Neuronal stem cell (in vitro differentiated cells): Measurements from ENCODE around the gene SUMF2.
"Not testable (repeated sequence)": the region's sequence is repeated elsewhere in the genome, so short reads cannot be mapped to it uniquely, and the experiment has no call there.

Experiments used
- DNase-seq: peaks from one replicate; pipeline ENCODE4 v3.0.0-alpha.2; 2013; ENCODE audit warnings: low spot score
- H2AFZ ChIP-seq: one replicate; pipeline ENCODE4 v1.6.1; 2013; ENCODE audit warnings: mild to moderate bottlenecking, low read length, inconsistent platforms
- H2AK5ac ChIP-seq: 2 replicates; pipeline ENCODE4 v1.6.1; 2013; ENCODE audit warnings: low read depth, mild to moderate bottlenecking, inconsistent platforms, low read length, moderate library complexity, mixed read lengths
- H2BK120ac ChIP-seq: 2 replicates; pipeline ENCODE4 v1.6.1; 2013; ENCODE audit warnings: low read depth, mild to moderate bottlenecking, inconsistent platforms, low read length, moderate library complexity, mixed read lengths
- H2BK12ac ChIP-seq: one replicate; pipeline ENCODE4 v1.6.1; 2013; ENCODE audit warnings: low read length, inconsistent platforms
- H2BK15ac ChIP-seq: 2 replicates; pipeline ENCODE4 v1.6.1; 2013; ENCODE audit warnings: mild to moderate bottlenecking, low read length, inconsistent platforms, mixed read lengths
- H2BK5ac ChIP-seq: one replicate; pipeline ENCODE4 v1.6.1; 2013; ENCODE audit warnings: inconsistent platforms, mild to moderate bottlenecking, low read length, moderate library complexity
- H3K14ac ChIP-seq: one replicate; pipeline ENCODE4 v1.6.1; 2013; ENCODE audit warnings: low read length, inconsistent platforms
- H3K18ac ChIP-seq: 2 replicates; pipeline ENCODE4 v1.6.1; 2013; ENCODE audit warnings: low read length, inconsistent platforms
- H3K23ac ChIP-seq: 2 replicates; pipeline ENCODE4 v1.6.1; 2013; ENCODE audit warnings: low read depth, mild to moderate bottlenecking, mixed read lengths, low read length, inconsistent platforms; ENCODE audit not compliant: poor library complexity
- H3K27ac ChIP-seq: replicated peaks from 3 replicates; pipeline ENCODE4 v1.5.1; 2013; ENCODE audit warnings: low read length, inconsistent platforms
- H3K27me3 ChIP-seq, 3 experiments: 2 replicates each; pipeline ENCODE4 v1.6.1; 2013; ENCODE audit warnings: low read length in 3 of 3, mild to moderate bottlenecking in 2 of 3, inconsistent platforms in 1 of 3, low read depth in 1 of 3, mixed read lengths in 1 of 3, moderate library complexity in 1 of 3; ENCODE audit not compliant: control insufficient read depth in 3 of 3, insufficient read depth in 3 of 3
- H3K36me3 ChIP-seq, 2 donors: replicated peaks in 1 of 2; 2 replicates each; pipeline ENCODE4 v1.6.1; 2013; ENCODE audit warnings: low read length in 2 of 2; ENCODE audit not compliant: control insufficient read depth in 2 of 2, insufficient read depth in 2 of 2
- H3K4ac ChIP-seq: 2 replicates; pipeline ENCODE4 v1.6.1; 2013; ENCODE audit warnings: inconsistent platforms, mild to moderate bottlenecking, low read length, moderate library complexity
- H3K4me1 ChIP-seq, 2 donors: 1 replicate in 1 of 2; 2 replicates in 1 of 2; pipeline ENCODE4 v1.6.1; 2013; ENCODE audit warnings: low read length in 2 of 2, low read depth in 1 of 2; ENCODE audit not compliant: control insufficient read depth in 2 of 2, insufficient read depth in 1 of 2
- H3K4me2 ChIP-seq: one replicate; pipeline ENCODE4 v1.6.1; 2013; ENCODE audit warnings: mild to moderate bottlenecking, low read length, inconsistent platforms; ENCODE audit not compliant: insufficient read depth, poor library complexity, severe bottlenecking
- H3K4me3 ChIP-seq, 2 donors: 2 replicates each; pipeline ENCODE4 v1.5.1; 2013; ENCODE audit warnings: low read length in 2 of 2, mild to moderate bottlenecking in 2 of 2, inconsistent platforms in 1 of 2, moderate library complexity in 1 of 2
- H3K79me1 ChIP-seq: one replicate; pipeline ENCODE4 v1.6.1; 2013; ENCODE audit warnings: low read depth, mild to moderate bottlenecking, inconsistent platforms, low read length, moderate library complexity
- H3K9ac ChIP-seq: one replicate; pipeline ENCODE4 v1.6.1; 2013; ENCODE audit warnings: mild to moderate bottlenecking, low read depth, low read length, inconsistent platforms; ENCODE audit not compliant: poor library complexity
- H3K9me3 ChIP-seq, 2 donors: replicated peaks in 1 of 2; 2 replicates each; pipeline versions ENCODE3 to v1.6.1; 2013; ENCODE audit warnings: low read length in 2 of 2, mild to moderate bottlenecking in 2 of 2, inconsistent platforms in 1 of 2, low read depth in 1 of 2, mixed read lengths in 1 of 2, moderate library complexity in 1 of 2; ENCODE audit not compliant: control insufficient read depth in 2 of 2, insufficient read depth in 1 of 2
- H4K8ac ChIP-seq: one replicate; pipeline ENCODE4 v1.6.1; 2013; ENCODE audit warnings: low read depth, mild to moderate bottlenecking, inconsistent platforms, low read length, moderate library complexity
- H4K91ac ChIP-seq: one replicate; pipeline ENCODE4 v1.6.1; 2013; ENCODE audit warnings: low read length, low read depth, mild to moderate bottlenecking, inconsistent platforms; ENCODE audit not compliant: poor library complexity
- WGBS, 2 donors: extraction: QIAGEN DNeasy Blood & Tissue Kit; methylation state at CpG; one replicate each; pipeline ENCODE4 v1.1.7; 2013; ENCODE audit warnings: missing lambda C conversion rate in 2 of 2, mixed read lengths in 1 of 2; ENCODE audit not compliant: insufficient read length in 2 of 2, insufficient replicate concordance in 1 of 2; ENCODE audit errors: extremely low coverage in 2 of 2; 5-methylcytosine and 5-hydroxymethylcytosine counted together

SUMF2 gene

DNA sequence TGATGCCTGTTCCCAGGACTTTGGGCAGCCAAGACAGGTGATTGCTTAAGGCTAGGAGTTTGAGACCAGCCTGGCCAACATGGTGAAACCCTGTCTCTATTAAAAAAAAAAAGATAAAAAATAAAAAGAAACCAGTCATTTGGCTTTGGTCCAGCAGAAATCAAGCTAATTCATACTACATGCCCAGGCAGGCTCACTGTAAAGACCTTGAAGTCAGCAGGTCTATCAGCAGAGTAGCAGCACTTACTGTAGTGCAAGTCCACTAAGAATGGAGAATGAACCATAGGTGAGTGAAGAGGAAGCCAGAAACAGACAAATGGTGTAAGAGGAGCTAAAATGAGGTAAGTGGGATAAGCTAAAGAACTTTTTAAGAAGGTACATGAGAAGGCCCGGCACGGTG, 37.5 kb upstream of the SUMF2 start:
- no peak overlapping the region for H3K4ac ChIP-seq
- H3K4me2 ChIP-seq: no peak overlapping the region
- H3K9me3 ChIP-seq: no peaks in the 10 kb centered on the region
- peaks cover 13 to 77% of the 10 kb centered on the region in 2 donors for H3K36me3 ChIP-seq
- H4K91ac ChIP-seq: no peak overlapping the region
- H3K14ac ChIP-seq: no peak overlapping the region
- H3K18ac ChIP-seq: no peak overlapping the region
- H2BK5ac ChIP-seq: no peak overlapping the region
- no peak overlapping the region for H2AFZ ChIP-seq
- H3K27ac ChIP-seq: no peak overlapping the region
- WGBS, 2 donors: no CpG with 5 or more reads among the region's 2 CpGs
- no peak overlapping the region for H2BK120ac ChIP-seq
- no peak overlapping the region for H4K8ac ChIP-seq
- H3K9ac ChIP-seq: no peak overlapping the region
- no peak overlapping the region for H3K23ac ChIP-seq
- no peaks in the 10 kb centered on the region for H3K4me1 ChIP-seq
- H3K79me1 ChIP-seq: no peaks in the 10 kb centered on the region
- H2BK12ac ChIP-seq: no peak overlapping the region
- H3K27me3 ChIP-seq: no peaks in the 10 kb centered on the region
- H3K4me3 ChIP-seq: no peak overlapping the region
- H2BK15ac ChIP-seq: no peak overlapping the region
- no peak overlapping the region for H2AK5ac ChIP-seq
- no peak for DNase-seq

GRCh38 chr7:56028942-56029630, 35.0 kb upstream of the SUMF2 start:
- Histone ChIP-seq H4K8ac (no peak overlapping the region), H3K36me3 (peaks cover 12 to 70% of the 10 kb centered on the region in 2 donors), H4K91ac (no peak overlapping the region), H3K9me3 (no peaks in the 10 kb centered on the region), H2BK12ac (no peak overlapping the region), H3K79me1 (no peaks in the 10 kb centered on the region), H3K4ac (no peak overlapping the region), H2BK15ac (no peak overlapping the region), H2BK120ac (no peak overlapping the region), H3K14ac (no peak overlapping the region), H3K27me3 (no peaks in the 10 kb centered on the region), H3K23ac (no peak overlapping the region), H3K4me2 (no peak overlapping the region), H2BK5ac (no peak overlapping the region), H2AK5ac (no peak overlapping the region), H3K27ac (no peak overlapping the region), H2AFZ (no peak overlapping the region), H3K4me1 (no peaks in the 10 kb centered on the region), H3K4me3 (no peak overlapping the region), H3K18ac (no peak overlapping the region), H3K9ac (no peak overlapping the region)
- WGBS, 2 donors: no CpG with 5 or more reads among the region's 9 CpGs
- DNase-seq: no peak

- Histone ChIP-seq H3K4me3 (no peak overlapping the region), H3K79me1 (no peaks in the 10 kb centered on the region), H4K91ac (no peak overlapping the region), H3K9me3 (no peaks in the 10 kb centered on the region), H3K27me3 (no peaks in the 10 kb centered on the region), H2BK12ac (no peak overlapping the region), H3K9ac (no peak overlapping the region), H3K23ac (no peak overlapping the region), H2BK5ac (no peak overlapping the region), H3K4me1 (no peaks in the 10 kb centered on the region), H3K27ac (no peak overlapping the region), H2AFZ (no peak overlapping the region), H4K8ac (no peak overlapping the region), H3K14ac (no peak overlapping the region), H3K18ac (no peak overlapping the region), H3K36me3 (peaks cover 10 to 60% of the 10 kb centered on the region in 2 donors), H2BK15ac (no peak overlapping the region), H3K4me2 (no peak overlapping the region), H2AK5ac (no peak overlapping the region), H3K4ac (no peak overlapping the region), H2BK120ac (no peak overlapping the region)
- no peak for DNase-seq
- no CpG with 5 or more reads among the region's 8 CpGs for WGBS, 2 donors
Measured at GRCh38 chr7:56030340-56030739, 33.7 kb upstream of the SUMF2 start.

GRCh38 chr7:56031556-56031955, 32.5 kb upstream of the SUMF2 start:
- H3K4me1 ChIP-seq, H3K27ac ChIP-seq, H2AFZ ChIP-seq, H3K9me3 ChIP-seq, H3K79me1 ChIP-seq, H3K4me2 ChIP-seq, H2BK5ac ChIP-seq, H3K4ac ChIP-seq, H3K27me3 ChIP-seq, H3K4me3 ChIP-seq, H4K8ac ChIP-seq, DNase-seq, H3K18ac ChIP-seq, H3K14ac ChIP-seq, H2BK15ac ChIP-seq, H2BK12ac ChIP-seq, H2AK5ac ChIP-seq, H3K9ac ChIP-seq, H4K91ac ChIP-seq, H2BK120ac ChIP-seq, H3K23ac ChIP-seq: not testable (repeated sequence)
- no CpG with 5 or more reads among the region's 8 CpGs for WGBS, 2 donors
- H3K36me3 ChIP-seq: peaks cover 9 to 50% of the 10 kb centered on the region in 2 donors
